NCI-H1436 treated with DMSO at 0.1 percent for 48 hours (cell line): ENCODE results near the gene ERICH4.
"Not testable (repeated sequence)": the region's sequence is repeated elsewhere in the genome, so short reads cannot be mapped to it uniquely, and the experiment has no call there.

ENCODE experiments used
- DNase-seq: peaks from one replicate; lab custom pipeline; 2025; lab: John Stamatoyannopoulos, UW

Gene ERICH4

GRCh38 chr19:41442473-41443355 is at the start of gene ERICH4:
TSS of gene ERICH4 (plus strand) at chr19:41443156. CDS start at chr19:41443170, 14 bp downstream.
- no peak for DNase-seq

GRCh38 chr19:41395355-41395754 is 47.6 kb upstream of the ERICH4 start:
- no peak for DNase-seq

GRCh38 chr19:41397086-41398049 is 45.6 kb upstream of the ERICH4 start, which contains the start of the genes BCKDHA and EXOSC5:
TSS of gene BCKDHA (plus strand) at chr19:41397818. CDS start at chr19:41397828, 10 bp downstream.
TSS of gene EXOSC5 (minus strand) at chr19:41397359. CDS start at chr19:41397328, 31 bp downstream.
- DNase-seq = peak; percentile 98

- no peak for DNase-seq
Observed at GRCh38 chr19:41398050-41398418, 44.9 kb upstream of the ERICH4 start.

- DNase-seq = no peak
Observed at GRCh38 chr19:41398598-41398997, 44.4 kb upstream of the ERICH4 start.

GRCh38 chr19:41399091-41399490 is 43.9 kb upstream of the ERICH4 start:
- DNase-seq = no peak

- no peak for DNase-seq
Observed at GRCh38 chr19:41399525-41399924, 43.4 kb upstream of the ERICH4 start.

- no peak for DNase-seq
Observed at GRCh38 chr19:41401483-41401882, 41.5 kb upstream of the ERICH4 start.

- no peak for DNase-seq
Observed at GRCh38 chr19:41402010-41402409, 40.9 kb upstream of the ERICH4 start.

- no peak for DNase-seq
Observed at GRCh38 chr19:41403181-41403970, 39.6 kb upstream of the ERICH4 start.

- no peak for DNase-seq
Observed at GRCh38 chr19:41405776-41406175, 37.2 kb upstream of the ERICH4 start.

- DNase-seq = no peak
Observed at GRCh38 chr19:41407271-41407670, 35.7 kb upstream of the ERICH4 start.

- no peak for DNase-seq
Observed at GRCh38 chr19:41408256-41408655, 34.7 kb upstream of the ERICH4 start.

GRCh38 chr19:41408846-41409245 is 34.1 kb upstream of the ERICH4 start:
- DNase-seq = not testable (repeated sequence)

- no peak for DNase-seq
Observed at GRCh38 chr19:41409288-41409687, 33.7 kb upstream of the ERICH4 start.

- no peak for DNase-seq
Observed at GRCh38 chr19:41410336-41411054, 32.5 kb upstream of the ERICH4 start.

GRCh38 chr19:41411100-41411967 is 31.6 kb upstream of the ERICH4 start:
- DNase-seq = no peak

- DNase-seq = no peak
Observed at GRCh38 chr19:41411968-41412265, 31.0 kb upstream of the ERICH4 start.

GRCh38 chr19:41412953-41413352 is 30.0 kb upstream of the ERICH4 start:
- DNase-seq = no peak

- no peak for DNase-seq
Observed at GRCh38 chr19:41413947-41414346, 29.0 kb upstream of the ERICH4 start.
